Coronary artery (tissue), 2 donors: ENCODE measurements around the gene OR6A2.

ENCODE experiments used
- DNase-seq: peaks from one replicate; pipeline ENCODE4 v3.0.0-alpha.2; 2017; ENCODE audit warnings: low spot score
- H3K27ac ChIP-seq, 2 donors: fragments of 200-600 bp; sonication (generic); one replicate each; pipeline ENCODE4 v1.5.1; 2016 to 2019
- H3K4me3 ChIP-seq: fragments of 200-600 bp; sonication (generic); 2 replicates; pipeline ENCODE4 v1.5.1; 2016; ENCODE audit warnings: mild to moderate bottlenecking, moderate library complexity
- TF ChIP-seq, protein P1 (sequence below): fragments of 200-600 bp; sonication (generic); IDR thresholded peaks from one replicate; pipeline ENCODE4 v1.5.1; 2019; ENCODE audit warnings: antibody characterized with exemption

Gene OR6A2

DNA sequence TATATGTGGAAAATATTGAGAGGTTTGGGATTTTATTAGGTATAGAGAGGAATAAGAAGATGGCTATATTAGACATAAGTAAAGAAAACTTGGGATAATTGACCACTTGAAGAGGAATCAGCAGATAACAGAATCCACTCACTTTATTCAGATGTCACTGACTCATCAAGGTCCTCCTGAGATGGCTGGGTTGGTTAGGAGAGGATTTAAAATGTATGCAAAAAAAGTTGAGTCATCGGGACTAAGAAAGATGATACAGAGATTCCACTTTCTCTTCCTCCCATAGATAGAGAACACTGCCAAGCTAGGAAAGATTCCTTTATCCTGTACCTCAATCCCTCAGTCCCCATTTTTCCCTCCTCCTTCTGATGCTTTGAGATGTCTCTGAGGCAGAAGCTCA is at the start of gene OR6A2:
Gene OR6A2, minus strand, starts transcription at position 288 of the 400 bp plus-strand sequence. CDS start 3,981 bp downstream, outside the sequence.
- Histone ChIP-seq H3K4me3 (no peak within 1 kb of the TSS), H3K27ac (no peak within 1 kb of the TSS)
- no peak for DNase-seq
- TF ChIP-seq, protein P1, sequence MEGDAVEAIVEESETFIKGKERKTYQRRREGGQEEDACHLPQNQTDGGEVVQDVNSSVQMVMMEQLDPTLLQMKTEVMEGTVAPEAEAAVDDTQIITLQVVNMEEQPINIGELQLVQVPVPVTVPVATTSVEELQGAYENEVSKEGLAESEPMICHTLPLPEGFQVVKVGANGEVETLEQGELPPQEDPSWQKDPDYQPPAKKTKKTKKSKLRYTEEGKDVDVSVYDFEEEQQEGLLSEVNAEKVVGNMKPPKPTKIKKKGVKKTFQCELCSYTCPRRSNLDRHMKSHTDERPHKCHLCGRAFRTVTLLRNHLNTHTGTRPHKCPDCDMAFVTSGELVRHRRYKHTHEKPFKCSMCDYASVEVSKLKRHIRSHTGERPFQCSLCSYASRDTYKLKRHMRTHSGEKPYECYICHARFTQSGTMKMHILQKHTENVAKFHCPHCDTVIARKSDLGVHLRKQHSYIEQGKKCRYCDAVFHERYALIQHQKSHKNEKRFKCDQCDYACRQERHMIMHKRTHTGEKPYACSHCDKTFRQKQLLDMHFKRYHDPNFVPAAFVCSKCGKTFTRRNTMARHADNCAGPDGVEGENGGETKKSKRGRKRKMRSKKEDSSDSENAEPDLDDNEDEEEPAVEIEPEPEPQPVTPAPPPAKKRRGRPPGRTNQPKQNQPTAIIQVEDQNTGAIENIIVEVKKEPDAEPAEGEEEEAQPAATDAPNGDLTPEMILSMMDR = no peak

DNA sequence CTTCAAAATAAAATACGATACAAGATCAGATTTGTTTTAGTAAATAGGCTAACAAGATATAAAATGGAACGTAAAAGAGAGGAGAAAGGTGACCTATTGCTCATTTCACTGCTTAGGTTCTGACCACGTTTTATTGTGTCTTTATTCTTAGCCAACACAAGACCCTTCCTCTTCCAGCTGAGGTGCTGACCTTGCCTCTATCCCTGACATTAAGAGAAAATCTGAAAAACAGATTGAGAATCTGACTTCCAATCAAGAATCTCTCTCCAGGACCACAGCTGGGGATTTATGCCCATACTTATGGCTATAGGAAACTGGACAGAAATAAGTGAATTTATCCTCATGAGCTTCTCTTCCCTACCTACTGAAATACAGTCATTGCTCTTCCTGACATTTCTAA is 45.9 kb upstream of the OR6A2 start, which contains the start of gene OR10A5:
Gene OR10A5, plus strand, starts transcription at position 301 of the 400 bp plus-strand sequence. Its CDS starts 0 bp downstream, at position 301.
- DNase-seq = no peak
- no peak within 1 kb of the TSS for H3K27ac ChIP-seq
- TF ChIP-seq, protein P1 = no peak

DNA sequence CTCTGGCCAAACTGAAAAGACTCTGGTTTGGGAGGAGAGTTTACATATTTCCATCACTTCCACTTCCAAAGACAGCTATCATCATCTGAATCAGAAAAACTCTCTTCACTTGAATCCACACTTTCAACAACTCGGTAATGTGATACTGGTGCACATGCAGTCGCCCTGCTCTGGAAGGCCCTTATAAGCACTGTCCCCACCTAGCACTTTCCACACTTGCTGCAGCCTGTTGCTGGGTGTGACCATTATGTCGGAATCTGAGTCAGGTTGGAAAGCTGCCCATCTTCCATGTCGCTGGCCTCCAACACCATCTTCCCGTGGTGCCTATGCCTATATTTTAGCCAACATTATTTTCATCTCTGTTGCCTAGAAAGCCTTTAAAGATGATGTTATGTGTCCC is 44.9 kb upstream of the OR6A2 start:
- no peak for DNase-seq
- TF ChIP-seq, protein P1 = no peak
- H3K4me3 ChIP-seq = no peak overlapping the region
- H3K27ac ChIP-seq = no peak overlapping the region

More for the DNA sequence above, 45.9 kb upstream of the OR6A2 start, which contains the start of gene OR10A5:
- no peak within 1 kb of the TSS for H3K4me3 ChIP-seq

DNA sequence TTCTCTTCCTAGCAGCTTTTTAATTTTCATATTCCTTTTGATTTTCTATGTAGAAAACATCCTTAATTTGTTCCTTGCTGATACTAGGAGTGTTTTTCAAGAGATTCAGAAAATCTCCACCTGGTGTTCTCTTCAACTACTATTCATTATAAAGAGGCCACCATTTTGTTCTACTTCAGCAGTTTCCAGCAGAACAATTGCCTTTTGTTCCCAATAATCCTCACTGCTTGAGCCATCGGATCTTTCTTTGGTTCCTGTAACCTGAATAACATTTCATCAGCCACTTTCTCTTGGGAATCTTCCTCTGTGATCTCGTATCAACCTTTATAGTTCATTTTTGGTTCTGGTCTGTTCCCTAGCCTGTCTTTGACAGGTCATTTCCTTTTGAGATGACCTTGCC is 44.2 kb upstream of the OR6A2 start:
- Histone ChIP-seq H3K27ac (no peak overlapping the region), H3K4me3 (no peak overlapping the region)
- no peak for DNase-seq
- TF ChIP-seq, protein P1 = no peak

DNA sequence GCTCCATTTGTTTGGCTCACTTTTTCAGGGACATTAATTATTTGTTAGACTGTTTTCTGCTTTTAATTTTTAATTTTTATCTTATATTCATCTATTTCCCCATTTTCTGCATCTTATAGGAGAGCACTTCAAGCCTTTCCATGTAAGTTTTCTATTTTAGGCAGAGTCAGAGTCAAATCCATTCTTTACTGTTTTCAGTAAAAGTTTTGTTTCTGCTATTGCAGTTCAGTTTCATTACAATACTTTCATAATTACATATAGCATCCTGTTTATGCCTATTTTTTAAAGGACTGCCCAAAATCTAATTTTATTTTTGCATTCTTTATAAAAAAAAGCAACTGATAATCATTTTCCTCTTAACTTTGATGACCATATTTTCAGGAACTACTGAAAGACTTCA is 42.2 kb upstream of the OR6A2 start:
- no peak overlapping the region for H3K4me3 ChIP-seq
- TF ChIP-seq, protein P1 = no peak
- no peak overlapping the region for H3K27ac ChIP-seq
- DNase-seq = no peak

DNA sequence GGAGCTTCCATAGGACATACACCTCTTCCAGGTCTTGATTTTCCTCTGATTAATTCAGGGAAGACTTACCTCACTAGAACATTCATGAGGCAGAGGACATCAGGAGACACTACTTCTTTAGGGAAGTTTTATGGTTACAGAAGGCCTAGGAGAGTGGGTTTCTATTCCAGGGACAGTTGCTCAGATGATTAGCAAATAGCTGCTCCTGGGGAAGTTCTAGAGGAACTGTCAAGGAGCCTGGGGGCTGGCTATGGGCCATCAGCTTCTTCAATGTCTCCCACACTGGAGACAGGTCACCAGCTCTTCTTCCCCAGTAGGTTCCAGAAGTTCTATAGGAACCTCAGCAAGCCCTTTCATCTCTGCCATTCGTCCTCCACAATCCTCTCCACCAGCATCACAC is 34.5 kb upstream of the OR6A2 start:
- H3K4me3 ChIP-seq = no peak overlapping the region
- no peak for DNase-seq
- TF ChIP-seq, protein P1 = no peak
- H3K27ac ChIP-seq = no peak overlapping the region

DNA sequence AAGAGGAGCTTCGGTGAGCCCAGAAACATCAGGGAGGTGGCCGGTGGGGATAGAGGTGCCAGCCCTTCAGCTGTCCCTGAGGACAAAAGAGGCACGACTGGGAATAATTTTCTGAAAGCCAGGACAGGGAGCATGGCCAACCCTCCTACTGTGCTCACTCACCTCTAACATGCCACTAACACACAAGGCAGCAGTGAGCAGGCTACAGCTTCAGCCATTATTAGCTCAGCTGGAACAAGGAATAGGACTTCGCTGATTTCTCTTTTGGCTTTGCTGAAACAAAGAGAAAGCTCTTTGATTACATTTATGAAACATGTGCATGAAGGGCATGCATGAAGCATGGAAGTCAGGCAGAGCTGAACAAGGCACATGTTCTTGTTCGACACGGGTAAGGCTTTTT is 33.9 kb upstream of the OR6A2 start:
- TF ChIP-seq, protein P1 = no peak
- DNase-seq = no peak
- Histone ChIP-seq H3K4me3 (no peak overlapping the region), H3K27ac (no peak overlapping the region)
